Measurements from ENCODE around the gene DICER1. TPM values are rescaled to one million over a fixed set of nuclear protein-coding genes. Genes with fewer than 3 reads are reported as not detected.
"Not testable (repeated sequence)": the region's sequence is repeated elsewhere in the genome, so short reads cannot be mapped to it uniquely, and the experiment has no call there.

Gene DICER1
- polyA plus RNA-seq, 6 donors from 2014 or later = 4.3 to 27.1 (median 17.5) TPM

- ATAC-seq (ENCODE audit: low read depth in 2 of 2) = peak; percentile 37 to 50
- Mint-ChIP-seq H3K9me3 (peaks cover 5 to 13% (median 7%) of the 10 kb centered on the region in 7 donors), H3K27me3 (no peaks in the 10 kb centered on the region), H3K36me3 (peaks cover 14 to 15% of the 10 kb centered on the region in 2 donors), H3K4me3 (peak overlapping the region in 7 of 8 donors; percentile 68 to 88 (median 82)), H3K4me1 (peaks cover 45 to 83% (median 77%) of the 10 kb centered on the region in 3 donors), H3K27ac (peak overlapping the region; percentile 83 to 98 (median 88))
- no peak for DNase-seq
Measured at GRCh38 chr14:95140060-95140858, 17.1 kb downstream of the DICER1 start.

GRCh38 chr14:95138876-95139275 is 18.5 kb downstream of the DICER1 start:
- Mint-ChIP-seq H3K36me3 (peaks cover 7 to 8% of the 10 kb centered on the region in 2 donors), H3K27ac (peak overlapping the region in 3 of 6 donors; percentile 15 to 91 (median 22)), H3K9me3 (peaks cover 0 to 5% (median 0%) of the 10 kb centered on the region in 7 donors), H3K4me1 (peaks cover 54 to 77% (median 69%) of the 10 kb centered on the region in 3 donors), H3K27me3 (no peaks in the 10 kb centered on the region), H3K4me3 (no peak overlapping the region)
- DNase-seq = no peak
- ATAC-seq (ENCODE audit: low read depth in 2 of 2) = no peak

- H3K27me3 Mint-ChIP-seq; H3K4me3 Mint-ChIP-seq; ATAC-seq (ENCODE audit: low read depth in 2 of 2); H3K9me3 Mint-ChIP-seq; DNase-seq; H3K36me3 Mint-ChIP-seq: not testable (repeated sequence)
- H3K4me1 Mint-ChIP-seq = peaks cover 54 to 73% (median 65%) of the 10 kb centered on the region in 3 donors
- peak overlapping the region in 1 of 6 donors; percentile 39 for H3K27ac Mint-ChIP-seq
Measured at GRCh38 chr14:95138455-95138854, 18.9 kb downstream of the DICER1 start.

GRCh38 chr14:95137804-95138167 is 19.5 kb downstream of the DICER1 start:
- Mint-ChIP-seq H3K27ac (peak overlapping the region in 2 of 6 donors; percentile 34 to 51), H3K4me1 (peaks cover 59 to 67% (median 61%) of the 10 kb centered on the region in 3 donors), H3K4me3 (no peak overlapping the region), H3K9me3 (peaks cover 0 to 5% (median 0%) of the 10 kb centered on the region in 7 donors), H3K36me3 (peaks cover 13% of the 10 kb centered on the region in 2 donors), H3K27me3 (no peaks in the 10 kb centered on the region)
- ATAC-seq (ENCODE audit: low read depth in 2 of 2) (no peak), DNase-seq (no peak)

- H3K4me3 Mint-ChIP-seq = peak overlapping the region in 2 of 8 donors; percentile 3 to 54
- H3K36me3 Mint-ChIP-seq = peaks cover 18% of the 10 kb centered on the region in 2 donors
- peak overlapping the region in 4 of 6 donors; percentile 39 to 88 (median 80) for H3K27ac Mint-ChIP-seq
- ATAC-seq (ENCODE audit: low read depth in 2 of 2) = no peak
- H3K27me3 Mint-ChIP-seq = no peaks in the 10 kb centered on the region
- DNase-seq = no peak
- peaks cover 55 to 62% (median 56%) of the 10 kb centered on the region in 3 donors for H3K4me1 Mint-ChIP-seq
- peaks cover 0 to 5% (median 0%) of the 10 kb centered on the region in 7 donors for H3K9me3 Mint-ChIP-seq
Measured at GRCh38 chr14:95137164-95137803, 20.0 kb downstream of the DICER1 start.

GRCh38 chr14:95136631-95137030 is 20.7 kb downstream of the DICER1 start:
- Mint-ChIP-seq H3K4me1 (peaks cover 51 to 55% (median 52%) of the 10 kb centered on the region in 3 donors), H3K27ac (peak overlapping the region in 3 of 6 donors; percentile 59 to 88 (median 83)), H3K9me3 (peaks cover 0 to 5% (median 0%) of the 10 kb centered on the region in 7 donors), H3K4me3 (peak overlapping the region in 3 of 8 donors; percentile 22 to 62 (median 54)), H3K36me3 (peaks cover 19 to 24% of the 10 kb centered on the region in 2 donors), H3K27me3 (no peaks in the 10 kb centered on the region)
- ATAC-seq (ENCODE audit: low read depth in 2 of 2) (no peak), DNase-seq (no peak)

GRCh38 chr14:95134304-95134933 is 22.9 kb downstream of the DICER1 start:
- Mint-ChIP-seq H3K4me1 (peaks cover 37 to 42% (median 38%) of the 10 kb centered on the region in 3 donors), H3K9me3 (peaks cover 0 to 5% (median 0%) of the 10 kb centered on the region in 7 donors), H3K36me3 (peaks cover 19 to 24% of the 10 kb centered on the region in 2 donors), H3K27ac (peak overlapping the region in 4 of 6 donors; percentile 29 to 80 (median 44)), H3K27me3 (no peaks in the 10 kb centered on the region), H3K4me3 (no peak overlapping the region)
- ATAC-seq (ENCODE audit: low read depth in 2 of 2) (no peak), DNase-seq (no peak)

GRCh38 chr14:95133282-95133681 is 24.0 kb downstream of the DICER1 start:
- Mint-ChIP-seq H3K4me1 (peaks cover 32 to 36% (median 34%) of the 10 kb centered on the region in 3 donors), H3K36me3 (peaks cover 16 to 24% of the 10 kb centered on the region in 2 donors), H3K27ac (no peak overlapping the region), H3K9me3 (peaks cover 0 to 5% (median 0%) of the 10 kb centered on the region in 7 donors), H3K27me3 (no peaks in the 10 kb centered on the region), H3K4me3 (no peak overlapping the region)
- DNase-seq = no peak
- no peak for ATAC-seq (ENCODE audit: low read depth in 2 of 2)

- peaks cover 32 to 34% (median 32%) of the 10 kb centered on the region in 3 donors for H3K4me1 Mint-ChIP-seq
- no peak for ATAC-seq (ENCODE audit: low read depth in 2 of 2)
- no peak overlapping the region for H3K27ac Mint-ChIP-seq
- peaks cover 16 to 24% of the 10 kb centered on the region in 2 donors for H3K36me3 Mint-ChIP-seq
- H3K27me3 Mint-ChIP-seq = no peaks in the 10 kb centered on the region
- no peak for DNase-seq
- H3K4me3 Mint-ChIP-seq = no peak overlapping the region
- peaks cover 0 to 5% (median 0%) of the 10 kb centered on the region in 7 donors for H3K9me3 Mint-ChIP-seq
Measured at GRCh38 chr14:95132760-95133159, 24.6 kb downstream of the DICER1 start.

GRCh38 chr14:95130549-95130948 is 26.8 kb downstream of the DICER1 start:
- no peak for ATAC-seq (ENCODE audit: low read depth in 2 of 2)
- Mint-ChIP-seq H3K27me3 (no peaks in the 10 kb centered on the region), H3K9me3 (no peaks in the 10 kb centered on the region), H3K4me3 (no peak overlapping the region), H3K4me1 (peaks cover 11 to 22% (median 15%) of the 10 kb centered on the region in 3 donors), H3K27ac (peak overlapping the region in 1 of 6 donors; percentile 10), H3K36me3 (peaks cover 16% of the 10 kb centered on the region in 2 donors)
- DNase-seq = no peak

GRCh38 chr14:95128140-95128539 is 29.2 kb downstream of the DICER1 start:
- Mint-ChIP-seq H3K27ac (peak overlapping the region in 3 of 6 donors; percentile 12 to 47 (median 14)), H3K27me3 (no peaks in the 10 kb centered on the region), H3K9me3 (no peaks in the 10 kb centered on the region), H3K4me3 (no peak overlapping the region), H3K4me1 (peaks cover 9 to 15% (median 10%) of the 10 kb centered on the region in 3 donors), H3K36me3 (peaks cover 23% of the 10 kb centered on the region in 2 donors)
- DNase-seq (no peak), ATAC-seq (ENCODE audit: low read depth in 2 of 2) (no peak)

GRCh38 chr14:95127531-95127911 is 29.8 kb downstream of the DICER1 start:
- H3K4me3 Mint-ChIP-seq = no peak overlapping the region
- ATAC-seq (ENCODE audit: low read depth in 2 of 2) (no peak), DNase-seq (no peak)
- no peaks in the 10 kb centered on the region for H3K9me3 Mint-ChIP-seq
- H3K27me3 Mint-ChIP-seq = no peaks in the 10 kb centered on the region
- H3K4me1 Mint-ChIP-seq = peaks cover 9 to 12% (median 9%) of the 10 kb centered on the region in 3 donors
- peak overlapping the region in 1 of 6 donors; percentile 14 for H3K27ac Mint-ChIP-seq
- H3K36me3 Mint-ChIP-seq = peaks cover 20 to 23% of the 10 kb centered on the region in 2 donors

- no peak overlapping the region for H3K4me3 Mint-ChIP-seq
- no peak for DNase-seq
- H3K36me3 Mint-ChIP-seq = peaks cover 17 to 22% of the 10 kb centered on the region in 2 donors
- no peaks in the 10 kb centered on the region for H3K9me3 Mint-ChIP-seq
- no peaks in the 10 kb centered on the region for H3K27me3 Mint-ChIP-seq
- H3K4me1 Mint-ChIP-seq = peaks cover 9 to 16% (median 9%) of the 10 kb centered on the region in 3 donors
- ATAC-seq (ENCODE audit: low read depth in 2 of 2) = no peak
- H3K27ac Mint-ChIP-seq = peak overlapping the region in 2 of 6 donors; percentile 10 to 41
Measured at GRCh38 chr14:95126906-95127530, 30.3 kb downstream of the DICER1 start.

Measured in naive B cell (primary cell).